Measurements from ENCODE around the gene WDR20.
"Not testable (repeated sequence)": the region's sequence is repeated elsewhere in the genome, so short reads cannot be mapped to it uniquely, and the experiment has no call there.

Gene WDR20

GRCh38 chr14:102139286-102140026 lies at the start of gene WDR20:
WDR20 (plus strand) TSS chr14:102139897; CDS start chr14:102139924, 27 bp downstream.
- peak; percentile 82 to 99 (median 98) for DNase-seq

GRCh38 chr14:102090713-102091112 lies 49.0 kb upstream of the WDR20 start:
- no peak for DNase-seq

GRCh38 chr14:102092806-102093205 lies 46.9 kb upstream of the WDR20 start:
- no peak for DNase-seq

GRCh38 chr14:102094101-102094500 lies 45.6 kb upstream of the WDR20 start:
- DNase-seq = no peak

GRCh38 chr14:102095231-102095870 lies 44.3 kb upstream of the WDR20 start:
- DNase-seq = peak in 1 of 51 donors; percentile 7

- DNase-seq = no peak
These were observed 43.7 kb upstream of the WDR20 start for GRCh38 chr14:102095871-102096568.

- peak in 49 of 51 donors; percentile 23 to 88 (median 73) for DNase-seq
These were observed 43.0 kb upstream of the WDR20 start for GRCh38 chr14:102096569-102097188.

GRCh38 chr14:102097441-102098135 lies 42.1 kb upstream of the WDR20 start:
- DNase-seq = no peak

- DNase-seq = no peak
These were observed 36.5 kb upstream of the WDR20 start for GRCh38 chr14:102103062-102103695.

- no peak for DNase-seq
These were observed 34.3 kb upstream of the WDR20 start for GRCh38 chr14:102105369-102105768.

GRCh38 chr14:102109332-102109731 lies 30.4 kb upstream of the WDR20 start:
- DNase-seq = not testable (repeated sequence)

- no peak for DNase-seq
These were observed 28.6 kb upstream of the WDR20 start for GRCh38 chr14:102111101-102111500.

- no peak for DNase-seq
These were observed 23.1 kb upstream of the WDR20 start for GRCh38 chr14:102116361-102117180.

- DNase-seq = no peak
These were observed 21.8 kb upstream of the WDR20 start for GRCh38 chr14:102117852-102118251.

GRCh38 chr14:102120888-102121287 lies 18.8 kb upstream of the WDR20 start:
- no peak for DNase-seq

GRCh38 chr14:102121567-102121966 lies 18.1 kb upstream of the WDR20 start:
- DNase-seq = no peak

- DNase-seq = no peak
These were observed 15.3 kb upstream of the WDR20 start for GRCh38 chr14:102124419-102124818.

GRCh38 chr14:102125546-102125945 lies 14.2 kb upstream of the WDR20 start:
- no peak for DNase-seq

- DNase-seq = no peak
These were observed 12.8 kb upstream of the WDR20 start for GRCh38 chr14:102126807-102127455.

Measured in hypothalamus (tissue), 51 donors.